HEK293 (cell line): ENCODE data around the gene ATP13A4.

Source experiments
- ELK4 ChIP-seq: IDR thresholded peaks from 2 replicates; pipeline ENCODE4 v1.6.1; 2011; ENCODE audit warnings: mild to moderate bottlenecking, low read depth, low read length, borderline replicate concordance
- GLI2 ChIP-seq: fragments of 450-650 bp; formaldehyde crosslinking; IDR thresholded peaks from 2 replicates; pipeline ENCODE4; 2017; ENCODE audit warnings: missing biosample characterization, missing genetic modification characterization, low read depth, borderline replicate concordance
- HOXC10 ChIP-seq: sonication (generic); formaldehyde crosslinking; IDR thresholded peaks from 2 replicates; pipeline ENCODE4 v1.8.1; 2023; ENCODE audit warnings: mild to moderate bottlenecking, missing genetic modification reagents
- HOXD13 ChIP-seq: sonication (generic); formaldehyde crosslinking; IDR thresholded peaks from 2 replicates; pipeline ENCODE4 v1.8.0; 2022; ENCODE audit warnings: missing genetic modification reagents, borderline replicate concordance
- KLF9 ChIP-seq: fragments of 450-650 bp; formaldehyde crosslinking; IDR thresholded peaks from 2 replicates; pipeline ENCODE4 v1.5.1; 2016; ENCODE audit warnings: missing biosample characterization, missing genetic modification characterization, low read depth
- PBX3 ChIP-seq: sonication (generic); formaldehyde crosslinking; IDR thresholded peaks from 2 replicates; pipeline ENCODE4 v1.8.1; 2022; ENCODE audit warnings: mild to moderate bottlenecking, moderate library complexity, missing genetic modification reagents
- WT1 ChIP-seq: fragments of 450-650 bp; formaldehyde crosslinking; IDR thresholded peaks from 2 replicates; pipeline ENCODE4 v1.5.1; 2016; ENCODE audit warnings: missing biosample characterization, missing genetic modification characterization
- YY1 ChIP-seq: fragments of 450-650 bp; formaldehyde crosslinking; IDR thresholded peaks from 2 replicates; pipeline ENCODE4 v1.5.1; 2018; ENCODE audit warnings: missing biosample characterization, missing genetic modification characterization
- ZBTB11 ChIP-seq: fragments of 450-650 bp; formaldehyde crosslinking; conservative IDR thresholded peaks from 2 replicates; pipeline ENCODE4 v1.5.1; 2016; ENCODE audit warnings: low read depth, missing biosample characterization, missing genetic modification characterization
- ZBTB8A ChIP-seq: fragments of 450-650 bp; formaldehyde crosslinking; IDR thresholded peaks from 2 replicates; pipeline ENCODE4 v1.5.1; 2016; ENCODE audit warnings: missing biosample characterization, missing genetic modification characterization
- ZFP41 ChIP-seq: fragments of 450-650 bp; formaldehyde crosslinking; IDR thresholded peaks from 2 replicates; pipeline ENCODE4 v1.5.1; 2016; ENCODE audit warnings: missing biosample characterization, missing genetic modification characterization, borderline replicate concordance
- ZNF140 ChIP-seq: fragments of 450-650 bp; formaldehyde crosslinking; IDR thresholded peaks from 2 replicates; pipeline ENCODE4 v1.5.1; 2016; ENCODE audit warnings: missing biosample characterization, missing genetic modification characterization
- ZNF202 ChIP-seq: fragments of 450-650 bp; formaldehyde crosslinking; IDR thresholded peaks from 2 replicates; pipeline ENCODE4 v1.5.1; 2016; ENCODE audit warnings: missing biosample characterization, missing genetic modification characterization, borderline replicate concordance
- ZNF211 ChIP-seq: fragments of 450-650 bp; formaldehyde crosslinking; IDR thresholded peaks from 2 replicates; pipeline ENCODE4 v1.5.1; 2016; ENCODE audit warnings: low read depth, missing biosample characterization, missing genetic modification characterization
- ZNF26 ChIP-seq: fragments of 450-650 bp; formaldehyde crosslinking; IDR thresholded peaks from 2 replicates; pipeline ENCODE4 v1.5.1; 2016; ENCODE audit warnings: missing biosample characterization, missing genetic modification characterization
- ZNF266 ChIP-seq: fragments of 450-650 bp; formaldehyde crosslinking; IDR thresholded peaks from 2 replicates; pipeline ENCODE4 v1.5.1; 2016; ENCODE audit warnings: missing biosample characterization, missing genetic modification characterization, low read depth
- ZNF292 ChIP-seq: fragments of 450-650 bp; formaldehyde crosslinking; IDR thresholded peaks from 2 replicates; pipeline ENCODE4 v1.5.1; 2016; ENCODE audit warnings: low read depth, missing biosample characterization, missing genetic modification characterization, borderline replicate concordance
- ZNF394 ChIP-seq: fragments of 450-650 bp; formaldehyde crosslinking; IDR thresholded peaks from 2 replicates; pipeline ENCODE4 v1.5.1; 2016; ENCODE audit warnings: missing biosample characterization, missing genetic modification characterization, mild to moderate bottlenecking, moderate library complexity, borderline replicate concordance
- ZNF426 ChIP-seq: fragments of 450-650 bp; formaldehyde crosslinking; IDR thresholded peaks from 2 replicates; pipeline ENCODE4 v1.5.1; 2017; ENCODE audit warnings: missing biosample characterization, missing genetic modification characterization, mild to moderate bottlenecking, inconsistent platforms, moderate library complexity
- ZNF518A ChIP-seq: fragments of 450-650 bp; formaldehyde crosslinking; conservative IDR thresholded peaks from 2 replicates; pipeline ENCODE4 v1.5.1; 2016; ENCODE audit warnings: low read depth, missing biosample characterization, missing genetic modification characterization
- ZNF558 ChIP-seq: fragments of 450-650 bp; formaldehyde crosslinking; IDR thresholded peaks from 2 replicates; pipeline ENCODE4 v1.5.1; 2016; ENCODE audit warnings: missing biosample characterization, missing genetic modification characterization
- ZNF623 ChIP-seq: fragments of 450-650 bp; formaldehyde crosslinking; IDR thresholded peaks from 2 replicates; pipeline ENCODE4 v1.5.1; 2016; ENCODE audit warnings: missing biosample characterization, missing genetic modification characterization
- ZNF664 ChIP-seq: fragments of 450-650 bp; formaldehyde crosslinking; IDR thresholded peaks from 2 replicates; pipeline ENCODE4 v1.5.1; 2016; ENCODE audit warnings: missing biosample characterization, missing genetic modification characterization
- ZNF677 ChIP-seq: fragments of 450-650 bp; IDR thresholded peaks from 2 replicates; pipeline ENCODE4 v1.5.0; 2018; ENCODE audit warnings: missing biosample characterization, mild to moderate bottlenecking, missing genetic modification characterization, moderate library complexity
- ZNF76 ChIP-seq: fragments of 450-650 bp; formaldehyde crosslinking; IDR thresholded peaks from 2 replicates; pipeline ENCODE4; 2016; ENCODE audit warnings: low read depth, missing biosample characterization, missing genetic modification characterization, borderline replicate concordance
- ZNF776 ChIP-seq: fragments of 450-650 bp; formaldehyde crosslinking; IDR thresholded peaks from 2 replicates; pipeline ENCODE4 v1.5.0; 2017; ENCODE audit warnings: missing biosample characterization, missing genetic modification characterization, borderline replicate concordance
- ZNF785 ChIP-seq: fragments of 450-650 bp; formaldehyde crosslinking; IDR thresholded peaks from 2 replicates; pipeline ENCODE4 v1.5.1; 2016; ENCODE audit warnings: missing biosample characterization, missing genetic modification characterization
- ZNF791 ChIP-seq: fragments of 450-650 bp; formaldehyde crosslinking; IDR thresholded peaks from 2 replicates; pipeline ENCODE4 v1.5.1; 2016; ENCODE audit warnings: missing biosample characterization, missing genetic modification characterization
- ZXDB ChIP-seq: fragments of 450-650 bp; formaldehyde crosslinking; IDR thresholded peaks from 2 replicates; pipeline ENCODE4 v1.5.1; 2016; ENCODE audit warnings: missing biosample characterization, missing genetic modification characterization

ATP13A4 gene

GRCh38 chr3:193496658-193497057, 58.0 kb downstream of the ATP13A4 start (continued):
- TF ChIP-seq ZNF518A (tag by site-specific recombination) = peak; percentile 76
- no peak for TF ChIP-seq YY1
- TF ChIP-seq ZNF677 (tag by site-specific recombination) = no peak
- TF ChIP-seq ZNF623 (tag by site-specific recombination) = peak; percentile 49
- TF ChIP-seq ZBTB8A (tag by site-specific recombination) = peak; percentile 40; the same call in 1 of the 2 replicates
- 0 out of 2 replicates have a peak, but pooled peaks have one; percentile 10 for TF ChIP-seq ZNF140 (tag by site-specific recombination)
- no peak for TF ChIP-seq HOXD13 (CRISPR knock-in tag)
- TF ChIP-seq ELK4 = no peak
- peak; percentile 82 for TF ChIP-seq ZNF394 (tag by site-specific recombination)
- TF ChIP-seq ZNF558 (tag by site-specific recombination) = peak; percentile 49; the same call in 1 of the 2 replicates
- 0 out of 2 replicates have a peak, but pooled peaks have one; percentile 17 for TF ChIP-seq ZXDB
- TF ChIP-seq WT1 (tag by site-specific recombination) = no peak
- no peak for TF ChIP-seq ZNF211 (tag by site-specific recombination)
- peak; percentile 54; the same call in 1 of the 2 replicates for TF ChIP-seq ZNF664 (tag by site-specific recombination)
- TF ChIP-seq ZNF266 (tag by site-specific recombination) = 0 out of 2 replicates have a peak, but pooled peaks have one; percentile 27
- no peak for TF ChIP-seq ZNF791 (tag by site-specific recombination)
- TF ChIP-seq ZNF26 (tag by site-specific recombination) = no peak
- peak; percentile 46; the same call in 1 of the 2 replicates for TF ChIP-seq GLI2 (tag by site-specific recombination)
- peak; percentile 70 for TF ChIP-seq ZNF426 (tag by site-specific recombination)
- TF ChIP-seq ZNF776 (tag by site-specific recombination) = no peak
- no peak for TF ChIP-seq ZNF785 (tag by site-specific recombination)
- TF ChIP-seq ZFP41 = no peak
- TF ChIP-seq ZBTB11 (tag by site-specific recombination) = peak; percentile 51; the same call in 1 of the 2 replicates
- TF ChIP-seq ZNF292 (tag by site-specific recombination) = no peak
- TF ChIP-seq KLF9 (tag by site-specific recombination) = no peak
- TF ChIP-seq ZNF76 = no peak
- no peak for TF ChIP-seq PBX3
- TF ChIP-seq ZNF202 (tag by site-specific recombination) = peak; percentile 54; the same call in 1 of the 2 replicates
- no peak for TF ChIP-seq HOXC10 (CRISPR knock-in tag)
